ENCODE data around the gene KAT2A.
A peak's percentile ranks its signal among the peaks of the same experiment; 100 is the strongest.

Gene KAT2A

GRCh38 chr17:42114118-42114517, 7.0 kb downstream of the KAT2A start:
- DNase-seq (ENCODE audit: low read depth): no peak

GRCh38 chr17:42113293-42114069, 7.7 kb downstream of the KAT2A start:
- DNase-seq (ENCODE audit: low read depth): no peak

GRCh38 chr17:42112552-42113176, 8.5 kb downstream of the KAT2A start, which contains the start of gene DHX58:
TSS of gene DHX58 (minus strand) at chr17:42112714. CDS start at chr17:42111892, 822 bp downstream.
- DNase-seq (ENCODE audit: low read depth): peak; percentile 61

GRCh38 chr17:42111871-42112551, 9.2 kb downstream of the KAT2A start:
- DNase-seq (ENCODE audit: low read depth): no peak

GRCh38 chr17:42111265-42111636, 9.9 kb downstream of the KAT2A start:
- no peak for DNase-seq (ENCODE audit: low read depth)

- no peak for DNase-seq (ENCODE audit: low read depth)
Measured at GRCh38 chr17:42110301-42111264, 10.6 kb downstream of the KAT2A start.

- DNase-seq (ENCODE audit: low read depth): no peak
Measured at GRCh38 chr17:42109086-42109485, 12.1 kb downstream of the KAT2A start.

GRCh38 chr17:42107597-42108576, 13.3 kb downstream of the KAT2A start:
- peak; percentile 79 for DNase-seq (ENCODE audit: low read depth)

- DNase-seq (ENCODE audit: low read depth): no peak
Measured at GRCh38 chr17:42107124-42107523, 14.0 kb downstream of the KAT2A start.

- no peak for DNase-seq (ENCODE audit: low read depth)
Measured at GRCh38 chr17:42106009-42106408, 15.2 kb downstream of the KAT2A start.

GRCh38 chr17:42104264-42104663, 16.9 kb downstream of the KAT2A start:
- no peak for DNase-seq (ENCODE audit: low read depth)

GRCh38 chr17:42103221-42103954, 17.8 kb downstream of the KAT2A start:
- no peak for DNase-seq (ENCODE audit: low read depth)

GRCh38 chr17:42101513-42102292, 19.5 kb downstream of the KAT2A start:
- peak; percentile 31 for DNase-seq (ENCODE audit: low read depth)

- no peak for DNase-seq (ENCODE audit: low read depth)
Measured at GRCh38 chr17:42098730-42099399, 22.3 kb downstream of the KAT2A start.

- DNase-seq (ENCODE audit: low read depth): peak; percentile 13
Measured at GRCh38 chr17:42097691-42098631, 23.2 kb downstream of the KAT2A start, which contains the start of gene ZNF385C. TSS of gene ZNF385C (minus strand) at chr17:42098473. CDS start at chr17:42063056, 35,417 bp downstream.

GRCh38 chr17:42096360-42097111, 24.6 kb downstream of the KAT2A start:
- no peak for DNase-seq (ENCODE audit: low read depth)

Data from stimulated activated CD8-positive, alpha-beta memory T cell treated with anti-CD3 and anti-CD28 coated beads, Interleukin-12 subunit alpha, Interleukin-12 subunit beta, amount 100 ng/mL, for 1 hour (primary cell).